ES-I3 (cell line): Measurements from ENCODE around the gene PLXDC1.

Experiments used
- H3K36me3 ChIP-seq: 2 replicates; pipeline ENCODE4 v1.6.1; 2013; ENCODE audit warnings: mild to moderate bottlenecking, low read length, control low read depth, moderate library complexity; ENCODE audit not compliant: insufficient read depth
- H3K4me1 ChIP-seq: 2 replicates; pipeline ENCODE4 v1.6.1; 2013; ENCODE audit warnings: mild to moderate bottlenecking, control low read depth, low read length; ENCODE audit not compliant: insufficient read depth
- H3K9ac ChIP-seq: 2 replicates; pipeline ENCODE4 v1.6.1; 2013; ENCODE audit warnings: low read depth, mild to moderate bottlenecking, low read length, moderate library complexity
- H3K9me3 ChIP-seq: 2 replicates; pipeline ENCODE4 v1.6.1; 2013; ENCODE audit warnings: mild to moderate bottlenecking, low read length, moderate library complexity; ENCODE audit not compliant: control insufficient read depth, insufficient read depth

Gene PLXDC1

GRCh38 chr17:39014795-39015545 is 136.5 kb downstream of the PLXDC1 start:
- Histone ChIP-seq H3K36me3 (no peaks in the 10 kb centered on the region), H3K9ac (no peak overlapping the region), H3K4me1 (peaks cover 16% of the 10 kb centered on the region; the same call in 1 of the 2 replicates), H3K9me3 (no peaks in the 10 kb centered on the region)

- H3K9ac ChIP-seq: no peak overlapping the region
- H3K36me3 ChIP-seq: no peaks in the 10 kb centered on the region
- H3K4me1 ChIP-seq: peaks cover 19% of the 10 kb centered on the region; the same call in 1 of the 2 replicates
- H3K9me3 ChIP-seq: no peaks in the 10 kb centered on the region
Measured at GRCh38 chr17:39014044-39014794, 137.2 kb downstream of the PLXDC1 start.
